ENCODE results near the gene SLAMF6.
"Not testable (repeated sequence)": the region's sequence is repeated elsewhere in the genome, so short reads cannot be mapped to it uniquely, and the experiment has no call there.

The SLAMF6 gene

GRCh38 chr1:160522622-160523345, at the start of gene SLAMF6:
TSS of gene SLAMF6 (minus strand) at chr1:160523255. CDS start at chr1:160523192, 63 bp downstream.
- no peak for DNase-seq

GRCh38 chr1:160570840-160571239, 47.8 kb upstream of the SLAMF6 start:
- DNase-seq, result no peak

- DNase-seq, result no peak
These were observed 46.8 kb upstream of the SLAMF6 start for GRCh38 chr1:160569806-160570205.

GRCh38 chr1:160567858-160568682, 45.0 kb upstream of the SLAMF6 start:
- no peak for DNase-seq

GRCh38 chr1:160567341-160567740, 44.3 kb upstream of the SLAMF6 start:
- no peak for DNase-seq

- DNase-seq, result no peak
These were observed 42.5 kb upstream of the SLAMF6 start for GRCh38 chr1:160565564-160565963.

- not testable (repeated sequence) for DNase-seq
These were observed 40.2 kb upstream of the SLAMF6 start for GRCh38 chr1:160563230-160563629.

- not testable (repeated sequence) for DNase-seq
These were observed 39.7 kb upstream of the SLAMF6 start for GRCh38 chr1:160562745-160563144.

GRCh38 chr1:160560806-160561205, 37.8 kb upstream of the SLAMF6 start:
- no peak for DNase-seq

GRCh38 chr1:160560045-160560705, 37.1 kb upstream of the SLAMF6 start:
- no peak for DNase-seq

GRCh38 chr1:160559437-160559836, 36.4 kb upstream of the SLAMF6 start:
- not testable (repeated sequence) for DNase-seq

- DNase-seq, result no peak
These were observed 35.8 kb upstream of the SLAMF6 start for GRCh38 chr1:160558660-160559380.

GRCh38 chr1:160553778-160554177, 30.7 kb upstream of the SLAMF6 start:
- DNase-seq, result no peak

GRCh38 chr1:160552425-160552824, 29.4 kb upstream of the SLAMF6 start:
- DNase-seq, result no peak

- DNase-seq, result no peak
These were observed 27.5 kb upstream of the SLAMF6 start for GRCh38 chr1:160550572-160551034.

GRCh38 chr1:160549665-160550006, 26.6 kb upstream of the SLAMF6 start:
- DNase-seq, result no peak

- peak; percentile 46 for DNase-seq
These were observed 26.1 kb upstream of the SLAMF6 start for GRCh38 chr1:160548960-160549664.

GRCh38 chr1:160548183-160548582, 25.1 kb upstream of the SLAMF6 start:
- DNase-seq, result no peak

- no peak for DNase-seq
These were observed 24.4 kb upstream of the SLAMF6 start for GRCh38 chr1:160547422-160547821.

GRCh38 chr1:160546942-160547341, 23.9 kb upstream of the SLAMF6 start:
- DNase-seq, result no peak

GRCh38 chr1:160544647-160545046, 21.6 kb upstream of the SLAMF6 start:
- no peak for DNase-seq

GRCh38 chr1:160542303-160542945, 19.4 kb upstream of the SLAMF6 start:
- DNase-seq, result no peak

Measured in DMS 273 treated with DMSO at 0.1 percent for 48 hours (cell line).